Skeletal muscle satellite cell (primary cell): ENCODE results near the gene GNRHR.
"Not testable (repeated sequence)": the region's sequence is repeated elsewhere in the genome, so short reads cannot be mapped to it uniquely, and the experiment has no call there.

ENCODE experiments used
- H3K27me3 ChIP-seq: 2 replicates; pipeline ENCODE4 v1.7.0; 2013; ENCODE audit warnings: low read length; ENCODE audit not compliant: control insufficient read depth, insufficient read depth
- H3K36me3 ChIP-seq: 2 replicates; pipeline ENCODE4 v1.7.0; 2013; ENCODE audit warnings: mild to moderate bottlenecking, control low read depth, low read length; ENCODE audit not compliant: insufficient read depth
- H3K4me1 ChIP-seq: 2 replicates; pipeline ENCODE4 v1.7.0; 2013; ENCODE audit warnings: low read length; ENCODE audit not compliant: control insufficient read depth, insufficient read depth
- H3K4me2 ChIP-seq: 2 replicates; pipeline ENCODE4 v1.7.0; 2013; ENCODE audit warnings: mild to moderate bottlenecking, low read length
- H3K4me3 ChIP-seq: 2 replicates; pipeline ENCODE4 v1.7.0; 2013; ENCODE audit warnings: low read length
- H3K9ac ChIP-seq: 2 replicates; pipeline ENCODE4 v1.7.0; 2013; ENCODE audit warnings: mild to moderate bottlenecking, low read depth, low read length, moderate library complexity
- H3K9me3 ChIP-seq: replicated peaks from 2 replicates; pipeline ENCODE4 v1.7.0; 2013; ENCODE audit warnings: mild to moderate bottlenecking, control low read depth, low read length

GNRHR gene

GRCh38 chr4:67756991-67757390 lies 2.8 kb upstream of the GNRHR start:
- not testable (repeated sequence) for H3K4me2 ChIP-seq, H3K9ac ChIP-seq, H3K4me3 ChIP-seq, H3K36me3 ChIP-seq, H3K4me1 ChIP-seq, H3K27me3 ChIP-seq, H3K9me3 ChIP-seq

GRCh38 chr4:67755974-67756373 lies 1.8 kb upstream of the GNRHR start:
- Histone ChIP-seq H3K27me3 (no peaks in the 10 kb centered on the region), H3K4me1 (peaks cover 8% of the 10 kb centered on the region), H3K4me2 (no peak overlapping the region), H3K4me3 (no peak overlapping the region), H3K9me3 (no peaks in the 10 kb centered on the region), H3K36me3 (no peaks in the 10 kb centered on the region), H3K9ac (no peak overlapping the region)

- no peaks in the 10 kb centered on the region for H3K9me3 ChIP-seq
- H3K4me1 ChIP-seq, result peaks cover 12% of the 10 kb centered on the region
- H3K4me3 ChIP-seq, result no peak overlapping the region
- H3K27me3 ChIP-seq, result no peaks in the 10 kb centered on the region
- no peak overlapping the region for H3K9ac ChIP-seq
- no peaks in the 10 kb centered on the region for H3K36me3 ChIP-seq
- H3K4me2 ChIP-seq, result no peak overlapping the region
Measured at GRCh38 chr4:67751260-67751659, 2.9 kb downstream of the GNRHR start.

- H3K9ac ChIP-seq, result no peak overlapping the region
- H3K4me1 ChIP-seq, result peaks cover 12% of the 10 kb centered on the region
- no peak overlapping the region for H3K4me3 ChIP-seq
- no peaks in the 10 kb centered on the region for H3K36me3 ChIP-seq
- no peaks in the 10 kb centered on the region for H3K27me3 ChIP-seq
- H3K4me2 ChIP-seq, result no peak overlapping the region
- H3K9me3 ChIP-seq, result no peaks in the 10 kb centered on the region
Measured at GRCh38 chr4:67750691-67751090, 3.5 kb downstream of the GNRHR start.

GRCh38 chr4:67749286-67749685 lies 4.9 kb downstream of the GNRHR start:
- Histone ChIP-seq H3K4me1 (peaks cover 19% of the 10 kb centered on the region), H3K27me3 (no peaks in the 10 kb centered on the region), H3K4me3 (no peak overlapping the region)

GRCh38 chr4:67746797-67747495 lies 7.2 kb downstream of the GNRHR start:
- Histone ChIP-seq H3K4me1 (peaks cover 19% of the 10 kb centered on the region), H3K9ac (no peak overlapping the region), H3K4me2 (no peak overlapping the region), H3K27me3 (no peaks in the 10 kb centered on the region), H3K36me3 (no peaks in the 10 kb centered on the region), H3K4me3 (no peak overlapping the region), H3K9me3 (no peaks in the 10 kb centered on the region)

More at GRCh38 chr4:67749286-67749685, 4.9 kb downstream of the GNRHR start:
- H3K4me2 ChIP-seq, result no peak overlapping the region
- H3K9me3 ChIP-seq, result no peaks in the 10 kb centered on the region
- H3K36me3 ChIP-seq, result no peaks in the 10 kb centered on the region
- no peak overlapping the region for H3K9ac ChIP-seq

- no peak overlapping the region for H3K4me2 ChIP-seq
- H3K4me3 ChIP-seq, result no peak overlapping the region
- H3K4me1 ChIP-seq, result peaks cover 7% of the 10 kb centered on the region
- no peak overlapping the region for H3K9ac ChIP-seq
- no peaks in the 10 kb centered on the region for H3K36me3 ChIP-seq
- no peaks in the 10 kb centered on the region for H3K9me3 ChIP-seq
- no peaks in the 10 kb centered on the region for H3K27me3 ChIP-seq
Measured at GRCh38 chr4:67744561-67745283, 9.5 kb downstream of the GNRHR start.

GRCh38 chr4:67743194-67743593 lies 11.0 kb downstream of the GNRHR start:
- Histone ChIP-seq H3K36me3 (no peaks in the 10 kb centered on the region), H3K4me3 (no peak overlapping the region), H3K9me3 (no peaks in the 10 kb centered on the region), H3K9ac (no peak overlapping the region), H3K4me2 (no peak overlapping the region), H3K4me1 (peaks cover 7% of the 10 kb centered on the region), H3K27me3 (no peaks in the 10 kb centered on the region)

GRCh38 chr4:67736262-67736661 lies 17.9 kb downstream of the GNRHR start:
- H3K4me1 ChIP-seq, result no peaks in the 10 kb centered on the region
- no peak overlapping the region for H3K4me2 ChIP-seq
- H3K9ac ChIP-seq, result no peak overlapping the region
- no peaks in the 10 kb centered on the region for H3K27me3 ChIP-seq
- peaks cover 3% of the 10 kb centered on the region for H3K36me3 ChIP-seq
- H3K9me3 ChIP-seq, result no peaks in the 10 kb centered on the region
- no peak overlapping the region for H3K4me3 ChIP-seq

- H3K36me3 ChIP-seq, result peaks cover 3% of the 10 kb centered on the region
- no peaks in the 10 kb centered on the region for H3K9me3 ChIP-seq
- H3K4me2 ChIP-seq, result no peak overlapping the region
- no peak overlapping the region for H3K4me3 ChIP-seq
- no peaks in the 10 kb centered on the region for H3K27me3 ChIP-seq
- H3K4me1 ChIP-seq, result no peaks in the 10 kb centered on the region
- H3K9ac ChIP-seq, result no peak overlapping the region
Measured at GRCh38 chr4:67735325-67735724, 18.9 kb downstream of the GNRHR start.

- H3K36me3 ChIP-seq, H3K4me2 ChIP-seq, H3K9ac ChIP-seq, H3K4me1 ChIP-seq, H3K4me3 ChIP-seq, H3K27me3 ChIP-seq, H3K9me3 ChIP-seq: not testable (repeated sequence)
Measured at GRCh38 chr4:67730511-67730910, 23.7 kb downstream of the GNRHR start.
